Measurements from ENCODE around the gene MINDY3.
"Not testable (repeated sequence)": the region's sequence is repeated elsewhere in the genome, so short reads cannot be mapped to it uniquely, and the experiment has no call there.

MINDY3 gene

DNA sequence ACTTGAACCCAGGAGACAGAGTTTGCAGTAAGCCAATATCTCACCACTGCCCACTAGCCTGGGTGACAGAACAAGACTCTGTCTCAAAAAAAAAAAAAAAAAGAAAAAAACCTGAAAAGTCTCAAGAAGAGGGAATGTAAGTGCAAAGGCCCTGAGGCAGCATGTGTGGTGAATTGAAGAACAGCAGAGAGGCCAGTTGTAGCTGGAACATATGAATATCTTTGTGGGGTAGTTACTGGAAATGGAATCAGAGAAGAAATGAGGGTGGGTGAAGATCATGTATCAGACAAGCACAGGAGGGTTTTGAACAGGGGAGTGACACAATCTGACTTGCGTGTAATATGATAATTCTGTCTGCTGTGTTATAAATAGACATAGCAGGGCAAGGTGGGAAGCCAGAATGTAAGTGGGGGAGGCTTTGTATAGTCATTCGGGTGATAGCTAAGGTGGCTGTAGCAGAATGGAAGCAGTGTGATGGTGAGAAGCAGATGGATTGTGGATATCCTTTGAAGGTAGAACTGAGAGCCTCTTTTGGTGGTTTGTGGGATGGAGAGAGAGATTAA, 95.3 kb downstream of the MINDY3 start:
- DNase-seq: no peak

DNA sequence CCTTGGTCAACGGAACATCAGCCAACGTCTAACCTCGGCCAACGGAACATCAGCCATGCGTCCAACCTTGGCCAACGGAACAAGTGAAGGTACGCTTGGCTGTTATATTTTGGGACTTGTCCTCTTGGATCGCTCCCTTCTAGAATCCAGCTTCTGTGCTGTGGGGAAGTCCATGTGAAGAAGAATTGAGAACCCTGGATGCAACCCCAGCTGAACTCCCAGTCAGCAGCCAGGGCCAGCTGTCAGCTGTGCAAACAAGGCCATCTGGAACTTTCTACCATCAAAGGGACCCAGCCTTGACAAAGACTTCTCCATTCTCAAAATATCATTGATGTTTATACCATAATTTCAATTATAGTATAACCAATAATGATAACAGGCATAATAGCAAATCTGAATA, 97.3 kb downstream of the MINDY3 start:
- no peak for DNase-seq

DNA sequence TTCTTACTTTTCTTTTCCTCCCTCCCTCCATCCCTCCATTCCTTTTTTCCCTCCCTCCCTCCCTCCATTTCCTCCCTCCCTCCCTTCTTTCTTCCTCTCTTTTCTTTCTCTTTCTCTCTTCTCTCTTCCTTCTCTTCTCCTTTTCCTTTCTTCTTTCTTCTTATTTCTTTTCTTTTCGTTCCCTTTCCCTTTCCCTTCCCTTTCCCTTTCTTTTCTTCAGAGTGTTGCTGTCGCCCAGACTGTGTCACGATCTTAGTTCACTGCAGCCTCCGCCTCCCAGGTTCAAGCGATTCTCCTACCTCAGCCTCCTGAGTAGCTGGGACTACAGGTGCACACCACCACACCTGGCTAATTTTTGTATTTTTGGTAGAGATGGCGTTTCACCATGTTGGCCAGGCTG, 98.1 kb downstream of the MINDY3 start:
- not testable (repeated sequence) for DNase-seq

DNA sequence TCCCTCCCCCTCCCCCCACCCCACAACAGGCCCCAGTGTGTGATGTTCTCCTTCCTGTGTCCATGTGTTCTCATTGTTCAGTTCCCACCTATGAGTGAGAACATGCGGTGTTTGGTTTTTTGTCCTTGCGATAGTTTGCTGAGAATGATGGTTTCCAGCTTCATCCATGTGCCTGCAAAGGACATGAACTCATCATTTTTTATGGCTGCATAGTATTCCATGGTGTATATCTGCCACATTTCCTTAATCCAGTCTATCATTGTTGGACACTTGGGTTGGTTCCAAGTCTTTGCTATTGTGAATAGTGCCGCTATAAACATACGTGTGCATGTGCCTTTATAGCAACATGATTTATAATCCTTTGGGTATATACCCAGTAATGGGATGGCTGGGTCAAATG, 99.1 kb downstream of the MINDY3 start:
- not testable (repeated sequence) for DNase-seq

DNA sequence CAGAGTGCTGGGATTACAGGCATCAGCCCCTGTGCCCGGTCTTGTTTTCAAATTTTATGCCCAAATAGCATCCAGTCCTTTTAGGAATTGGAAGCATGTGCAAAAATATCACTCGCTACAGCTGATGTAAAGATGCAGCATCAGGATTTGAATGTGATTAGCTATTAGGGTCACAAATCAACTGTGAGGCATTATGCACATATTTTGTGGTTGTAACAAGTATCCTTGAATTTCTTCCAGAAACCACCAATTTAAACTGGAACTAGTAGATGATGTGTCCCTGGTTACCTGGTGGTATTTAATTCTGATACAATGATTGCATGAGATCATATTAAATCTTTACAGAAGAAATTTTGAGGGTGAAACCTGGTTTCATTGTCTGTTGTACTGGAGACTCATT, 99.6 kb downstream of the MINDY3 start:
- no peak for DNase-seq

DNA sequence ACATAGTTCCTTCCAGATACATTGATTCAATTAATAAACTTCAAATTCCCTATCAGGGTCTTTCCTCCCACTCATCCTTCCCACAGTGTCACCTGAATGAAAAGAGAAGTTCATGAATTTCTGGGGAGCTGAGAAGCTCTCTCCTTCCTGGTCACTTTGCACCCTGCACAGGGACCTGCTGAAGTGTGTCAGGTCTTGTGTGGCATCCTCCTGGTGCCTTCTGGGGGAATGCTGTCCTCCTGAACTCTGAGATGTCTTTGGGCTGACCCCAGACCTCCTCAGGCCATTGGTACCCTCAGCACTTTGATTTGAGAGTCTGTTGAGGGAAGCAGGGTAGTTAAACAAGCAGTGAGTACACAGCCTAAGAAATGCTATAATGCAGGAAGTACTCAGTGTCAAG, 101.0 kb downstream of the MINDY3 start:
- DNase-seq: no peak

DNA sequence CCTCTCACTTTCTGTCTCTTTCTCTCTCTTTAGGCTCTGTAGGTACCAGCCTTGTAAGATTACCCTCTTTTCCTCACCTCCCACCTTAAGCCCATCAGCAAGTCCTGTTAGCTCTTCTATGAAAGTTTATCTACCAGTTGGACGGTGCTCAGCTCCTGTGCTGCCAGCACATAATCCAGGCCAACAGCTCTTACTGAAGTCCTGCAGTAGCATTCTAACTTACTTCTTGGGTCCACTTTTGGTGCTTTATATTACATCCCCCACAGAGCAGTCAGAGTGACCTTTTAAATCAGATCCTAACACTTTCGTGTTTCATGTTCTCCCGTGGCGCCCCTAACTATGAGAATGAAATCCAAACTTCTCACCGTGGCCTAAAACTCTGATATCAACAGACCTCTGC, 101.7 kb downstream of the MINDY3 start:
- DNase-seq: no peak

DNA sequence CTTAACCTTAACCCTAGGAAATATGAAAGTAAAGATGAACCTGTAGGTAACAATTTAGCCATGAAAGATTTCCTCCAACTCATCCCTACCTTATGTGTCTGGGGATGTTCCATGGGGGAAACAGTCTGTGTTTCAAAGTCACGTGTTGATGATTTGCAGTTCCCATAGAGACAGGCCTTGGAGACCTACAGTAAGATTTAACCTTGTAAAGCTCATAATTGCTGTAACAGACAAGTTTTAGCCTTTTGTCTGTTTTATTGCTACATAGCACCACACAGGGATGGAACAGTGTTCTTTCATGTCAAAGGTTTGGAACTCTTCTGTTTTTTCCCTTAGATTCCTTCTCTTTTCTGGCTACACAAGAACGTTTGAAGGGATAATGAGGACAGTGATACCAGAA, 105.4 kb downstream of the MINDY3 start:
- no peak for DNase-seq

DNA sequence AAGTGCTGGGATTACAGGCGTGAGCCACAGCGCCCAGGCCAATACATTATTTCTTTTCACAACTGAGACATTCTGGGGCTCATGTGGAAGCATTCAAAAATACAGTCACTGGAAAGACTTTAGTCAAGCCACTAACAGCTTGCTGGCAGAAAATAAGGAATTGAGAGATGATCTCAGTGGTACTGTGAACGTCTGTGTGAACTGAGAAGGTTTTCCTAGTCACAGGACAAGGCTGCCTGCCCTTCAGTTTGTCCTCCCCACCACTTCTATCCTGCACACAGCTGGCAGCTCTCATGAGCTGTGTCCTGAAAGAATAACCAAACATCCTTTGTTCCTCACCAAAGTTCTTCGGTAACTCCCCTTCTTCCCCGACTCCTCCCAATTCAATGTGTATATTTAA, 109.3 kb downstream of the MINDY3 start:
- no peak for DNase-seq

DNA sequence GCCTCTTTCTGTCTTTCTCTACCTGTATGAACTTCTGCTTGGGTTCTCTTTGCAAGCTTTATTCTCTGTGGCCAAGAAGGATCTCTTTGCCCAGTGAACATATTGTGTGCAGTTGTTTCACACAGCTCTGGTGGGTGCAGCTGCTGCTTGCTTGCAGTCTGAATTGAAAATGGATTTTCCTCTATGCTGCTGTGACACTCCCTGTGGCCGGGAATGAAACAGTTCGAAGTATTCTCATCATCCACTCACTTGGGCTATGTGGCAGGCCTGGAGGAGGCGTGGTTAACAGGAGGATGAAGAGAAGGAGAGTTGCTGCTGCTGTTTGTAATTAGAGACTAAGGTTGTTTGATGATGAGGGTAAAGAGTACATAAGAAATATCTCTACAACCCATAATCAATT, 112.2 kb downstream of the MINDY3 start:
- DNase-seq: no peak

DNA sequence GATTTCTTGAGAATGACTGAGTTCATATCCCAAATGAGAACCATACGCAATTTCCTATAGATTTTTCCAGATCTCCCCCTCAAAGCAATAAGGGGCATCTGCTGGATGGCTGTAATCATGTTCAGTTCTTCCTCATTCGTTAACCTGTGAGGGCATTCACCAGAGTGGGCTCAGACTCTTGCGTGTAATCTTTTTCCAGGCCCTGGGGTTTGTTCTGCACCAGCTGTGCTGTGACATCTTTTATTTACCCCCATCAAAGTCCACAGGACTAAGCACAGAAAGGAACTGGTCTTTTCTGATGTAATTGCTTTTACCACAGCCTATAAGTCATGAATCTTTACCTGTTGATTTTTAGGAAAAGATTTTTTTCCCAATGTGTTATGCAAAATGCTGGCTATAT, 112.7 kb downstream of the MINDY3 start:
- DNase-seq: no peak

DNA sequence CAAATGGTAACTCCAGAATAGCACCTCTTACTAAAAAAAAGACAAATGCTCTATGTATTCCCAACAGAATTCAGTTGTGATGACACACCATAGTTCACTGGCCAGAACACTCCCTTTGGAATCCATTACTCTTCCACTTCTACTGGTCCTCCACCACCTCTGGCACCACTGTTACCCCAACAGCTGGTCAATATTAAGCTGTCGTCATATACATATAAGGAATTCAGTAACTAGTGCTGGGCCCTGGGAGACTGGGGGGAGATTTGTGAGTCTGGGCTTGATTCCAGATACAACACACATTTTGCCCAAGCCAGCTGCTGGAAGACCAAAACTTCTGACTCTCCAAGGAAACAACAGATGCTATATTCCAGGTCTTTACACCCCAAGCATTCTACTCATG, 114.6 kb downstream of the MINDY3 start:
- DNase-seq: no peak

DNA sequence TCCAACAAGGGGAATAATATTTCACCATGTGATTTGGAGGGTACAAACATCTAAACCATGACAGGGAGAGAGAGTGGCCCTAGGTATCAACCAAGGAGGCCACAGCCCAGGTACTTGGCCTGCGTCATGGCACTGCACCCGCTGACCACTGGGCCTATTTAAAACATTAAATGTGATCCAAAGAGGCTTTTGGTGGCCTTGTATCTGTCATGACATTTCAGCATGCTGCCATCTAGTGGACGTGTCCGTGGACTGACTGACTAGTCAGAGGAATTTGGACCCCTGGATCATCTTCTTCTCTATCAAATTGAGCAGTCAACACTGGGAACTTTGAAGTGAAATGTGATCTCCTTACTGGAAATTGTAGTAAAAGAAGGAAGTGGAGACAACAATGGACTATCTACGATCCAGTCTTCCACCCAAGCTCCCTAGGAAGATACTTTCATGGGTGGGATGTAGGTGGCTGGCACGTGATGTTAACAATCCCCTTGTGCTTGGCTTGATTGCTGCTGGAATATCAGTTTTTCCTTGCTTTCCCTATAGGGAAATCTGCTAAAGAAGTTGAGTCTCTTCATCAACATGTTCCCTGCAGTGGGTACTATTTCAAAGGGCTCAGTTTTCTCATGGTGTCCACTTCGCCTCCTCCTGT, 116.0 kb downstream of the MINDY3 start:
- peak; percentile 49 for DNase-seq

DNA sequence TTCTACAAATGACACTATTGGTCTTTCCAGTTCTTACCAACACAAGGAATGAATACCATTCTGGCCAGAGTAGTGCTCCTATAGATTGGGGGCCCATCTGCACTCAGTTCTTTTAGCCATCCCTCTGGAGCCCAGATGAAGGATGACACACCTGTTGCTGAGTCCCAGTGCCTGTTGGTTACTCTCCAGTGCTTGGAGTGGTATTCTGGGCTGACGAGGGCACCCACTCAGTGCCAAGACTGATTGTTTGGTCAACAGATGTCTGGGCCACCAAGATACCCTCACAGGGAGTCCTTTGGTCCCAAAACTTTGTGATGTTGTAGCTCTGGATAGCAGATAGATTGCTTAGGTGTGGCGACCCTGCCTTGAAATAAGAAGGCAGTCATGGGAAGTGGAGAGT, 116.9 kb downstream of the MINDY3 start:
- DNase-seq: no peak

DNA sequence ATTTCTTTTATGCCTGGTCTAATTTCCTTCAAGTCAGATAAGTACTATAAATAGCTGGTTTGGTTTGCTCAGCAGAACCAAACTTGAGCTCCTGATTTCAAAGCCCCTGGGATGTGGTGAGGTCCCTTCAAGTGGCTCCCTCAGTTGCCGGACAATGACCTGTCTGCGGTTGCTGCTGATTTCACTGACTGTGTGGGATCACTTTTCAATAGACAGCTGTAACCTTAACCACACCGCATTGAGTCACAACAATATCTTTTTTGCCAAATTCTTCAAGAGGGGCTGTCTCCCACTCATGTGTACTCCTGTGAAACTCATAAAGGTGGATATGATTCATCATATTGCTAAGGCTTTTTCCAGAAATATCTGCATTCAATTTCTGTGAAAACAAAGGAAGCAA, 117.5 kb downstream of the MINDY3 start:
- DNase-seq: no peak

DNA sequence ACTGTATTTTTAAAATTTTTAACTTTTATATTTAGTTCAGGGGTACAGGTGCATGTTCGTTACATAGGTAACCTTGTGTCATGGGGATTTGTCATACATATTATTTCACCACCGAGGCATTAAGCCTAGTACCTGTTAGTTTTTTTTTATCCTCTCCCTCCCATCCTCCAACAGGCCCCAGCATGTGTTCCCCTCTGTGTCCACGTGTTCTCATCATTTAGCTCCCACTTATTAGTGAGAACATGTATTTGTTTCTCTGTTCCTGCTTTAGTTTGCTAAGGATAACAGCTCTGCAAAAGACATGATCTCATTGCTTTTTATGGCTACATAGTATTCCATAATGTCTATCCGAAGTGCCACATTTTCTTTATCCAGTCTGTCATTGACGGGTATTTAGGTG, 118.2 kb downstream of the MINDY3 start:
- DNase-seq: no peak

DNA sequence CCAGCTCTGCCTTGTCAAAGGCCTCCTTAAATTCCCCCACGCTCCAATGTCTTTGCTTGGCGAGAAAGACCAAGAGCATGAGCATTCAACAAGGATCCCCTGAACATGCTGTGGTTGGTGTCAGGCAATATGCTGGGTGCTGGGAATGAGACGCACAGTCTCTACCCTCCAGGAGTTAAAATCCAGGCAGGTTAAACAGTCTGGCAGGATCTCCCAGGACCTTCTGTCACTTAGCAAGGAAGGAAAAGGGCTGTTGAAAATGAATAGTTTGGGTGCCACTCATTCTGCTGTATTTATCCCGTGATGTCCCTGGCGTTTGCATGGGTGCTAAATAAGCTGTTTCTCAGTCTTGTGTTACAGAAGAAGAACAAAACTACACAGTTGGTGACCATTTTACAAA, 118.7 kb downstream of the MINDY3 start:
- no peak for DNase-seq

DNA sequence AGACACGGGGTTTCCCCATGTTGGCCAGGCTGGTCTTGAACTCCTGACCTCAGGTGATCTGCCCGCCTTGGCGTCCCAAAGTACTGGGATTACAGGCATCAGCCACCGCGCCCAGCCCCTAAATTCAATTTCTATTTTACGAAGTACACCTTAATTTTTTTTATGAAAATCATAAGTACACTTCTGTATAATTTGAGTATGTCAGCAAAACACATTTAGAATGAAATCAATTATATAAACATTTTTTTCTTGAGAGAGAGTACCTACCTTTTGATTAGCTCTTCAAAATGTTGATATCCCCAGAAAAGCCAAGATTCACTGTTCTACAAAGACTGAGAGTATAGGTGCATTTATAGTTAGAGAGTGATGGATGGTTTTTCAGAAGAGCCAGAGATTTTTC, 120.0 kb downstream of the MINDY3 start:
- DNase-seq: no peak

DNA sequence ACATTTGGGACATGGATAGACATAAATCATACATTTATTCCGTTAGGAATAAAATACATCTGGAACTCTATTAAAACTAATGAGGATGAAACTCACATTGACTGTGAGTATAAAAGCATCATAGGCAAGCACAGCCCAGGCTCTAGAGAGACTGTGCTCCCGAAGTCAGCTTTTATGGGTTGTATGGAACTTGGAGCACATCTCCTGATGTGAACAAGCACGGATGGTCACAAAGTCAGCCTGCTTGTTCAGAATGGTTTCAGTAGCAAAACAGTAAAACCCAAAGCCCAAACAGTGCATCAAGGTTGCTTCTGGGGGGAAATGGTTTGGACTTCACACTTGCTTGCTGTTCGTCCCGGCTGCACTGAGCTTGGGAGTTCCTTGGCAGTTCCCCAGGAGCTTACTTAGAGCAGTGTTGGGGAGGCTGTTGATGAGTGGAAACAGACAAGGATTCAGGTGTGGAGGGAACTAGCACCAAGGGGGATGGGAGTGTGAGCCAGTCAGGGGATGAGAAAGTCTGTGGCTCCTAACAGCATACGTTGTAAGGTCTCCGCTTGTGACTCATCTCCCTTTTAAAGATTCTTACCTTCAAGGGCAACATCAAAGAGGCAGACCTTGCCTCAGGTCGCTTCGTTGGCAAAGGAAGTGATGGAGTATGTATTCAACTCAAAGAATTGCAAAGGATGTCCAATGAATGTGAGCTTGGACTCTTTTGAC, 120.9 kb downstream of the MINDY3 start:
- no peak for DNase-seq

DNA sequence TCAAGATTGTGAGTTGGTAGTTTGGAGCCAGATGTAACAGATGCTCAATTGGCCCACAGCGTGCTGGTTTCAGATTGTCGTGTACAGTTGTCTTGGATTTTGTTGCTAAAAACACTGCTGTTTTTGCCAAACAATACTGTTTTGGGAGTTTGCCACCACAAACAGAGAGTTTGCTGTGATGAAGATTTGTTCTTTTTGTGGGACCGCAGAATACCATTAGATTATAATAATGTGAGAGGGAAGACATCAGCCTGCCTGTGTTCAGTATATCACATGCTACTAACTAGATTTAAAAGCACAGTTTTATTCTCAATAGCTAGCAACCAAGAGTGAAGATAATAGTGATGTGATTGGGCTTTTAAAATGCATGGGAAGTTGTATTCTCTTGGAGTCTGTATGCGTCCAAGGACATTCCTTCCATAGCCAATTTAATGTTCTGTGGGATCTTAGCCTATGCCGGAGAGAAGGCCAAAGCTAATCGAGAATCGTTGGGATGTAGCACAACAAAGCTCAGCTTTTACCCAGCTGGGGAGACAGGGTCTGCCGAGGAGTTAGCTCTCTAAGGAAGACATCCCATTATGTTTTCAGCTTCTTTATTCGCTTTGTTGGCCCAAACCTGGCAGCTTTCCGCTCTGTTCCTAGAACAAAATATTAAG, 121.9 kb downstream of the MINDY3 start:
- DNase-seq: no peak

DNA sequence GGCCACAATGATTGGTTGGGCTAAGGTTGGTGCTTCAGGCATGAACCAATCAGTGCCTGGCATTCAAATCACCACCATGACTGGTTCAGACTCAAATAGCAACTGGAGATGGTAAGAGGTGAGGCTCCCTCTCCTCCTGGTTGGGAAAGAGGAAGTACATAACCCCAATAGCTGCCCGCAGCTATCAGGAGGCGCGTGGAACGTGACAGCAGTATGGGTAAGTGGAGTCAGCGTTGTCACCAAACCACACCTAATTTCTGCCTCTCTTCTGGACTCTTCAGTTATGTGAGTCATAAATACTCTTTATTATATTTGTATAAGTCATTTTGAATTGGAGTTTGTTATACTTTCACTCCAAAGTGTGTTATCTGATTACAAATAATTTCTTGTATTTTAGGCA, 122.7 kb downstream of the MINDY3 start:
- DNase-seq: no peak

DNA sequence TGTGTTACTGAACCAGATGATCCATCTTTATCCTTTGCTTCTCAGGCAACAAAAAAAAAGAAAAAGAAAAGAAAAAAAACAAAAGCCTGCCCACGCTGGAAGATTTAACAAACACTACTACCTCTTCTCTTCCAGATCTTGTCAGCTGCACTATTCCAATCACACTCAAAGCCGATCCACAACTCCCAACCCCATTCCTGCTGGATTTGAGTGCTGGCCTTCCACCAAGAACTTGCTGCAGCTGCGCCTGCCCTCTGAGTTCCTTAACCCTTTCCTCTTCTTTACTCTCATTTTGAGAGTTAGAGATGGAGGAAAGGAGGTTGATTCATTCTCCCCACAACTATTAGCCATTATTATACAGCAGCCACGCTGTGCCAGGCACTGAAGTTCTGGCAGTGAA, 124.5 kb downstream of the MINDY3 start:
- no peak for DNase-seq

DNA sequence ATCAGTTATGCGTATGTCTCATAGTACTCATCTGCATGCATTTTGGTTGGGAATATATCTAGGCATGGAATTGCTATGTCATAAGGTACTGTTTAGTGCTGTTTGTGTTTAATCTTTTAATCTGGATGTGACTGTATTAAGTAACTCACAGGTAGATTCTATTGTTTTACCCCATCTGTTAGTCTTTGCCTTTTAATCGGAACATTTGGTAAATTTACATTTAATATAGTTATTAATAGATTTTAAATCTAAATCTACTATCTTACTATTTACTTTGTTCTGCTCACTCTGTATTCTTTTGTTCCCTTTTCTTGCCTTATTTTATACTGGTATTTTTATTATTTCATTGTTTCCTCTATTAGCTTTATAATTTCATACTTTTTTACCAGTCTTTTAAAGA, 130.0 kb downstream of the MINDY3 start:
- no peak for DNase-seq

DNA sequence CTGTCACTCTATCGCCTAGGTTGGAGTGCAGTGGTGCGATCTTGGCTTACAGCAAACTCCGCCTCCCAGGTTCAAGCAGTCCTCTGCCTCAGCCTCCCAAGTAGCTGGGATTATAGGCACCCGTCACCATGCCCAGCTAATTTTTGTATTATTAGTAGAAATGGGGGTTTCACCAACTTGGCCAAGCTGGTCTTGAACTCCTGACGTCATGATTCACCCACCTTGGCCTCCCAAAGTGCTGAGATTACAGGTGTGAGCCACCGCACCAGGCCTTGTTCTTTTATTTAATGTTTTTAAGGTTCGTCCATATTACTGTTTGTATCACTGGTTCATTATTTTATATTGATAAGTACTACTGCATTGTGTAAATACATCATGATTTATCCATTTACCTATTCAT, 130.4 kb downstream of the MINDY3 start:
- no peak for DNase-seq

Data from inflammatory macrophage treated with lipopolysaccharide for 4 hours (primary cell).